ENCODE data around the gene STK39.

Gene STK39

DNA sequence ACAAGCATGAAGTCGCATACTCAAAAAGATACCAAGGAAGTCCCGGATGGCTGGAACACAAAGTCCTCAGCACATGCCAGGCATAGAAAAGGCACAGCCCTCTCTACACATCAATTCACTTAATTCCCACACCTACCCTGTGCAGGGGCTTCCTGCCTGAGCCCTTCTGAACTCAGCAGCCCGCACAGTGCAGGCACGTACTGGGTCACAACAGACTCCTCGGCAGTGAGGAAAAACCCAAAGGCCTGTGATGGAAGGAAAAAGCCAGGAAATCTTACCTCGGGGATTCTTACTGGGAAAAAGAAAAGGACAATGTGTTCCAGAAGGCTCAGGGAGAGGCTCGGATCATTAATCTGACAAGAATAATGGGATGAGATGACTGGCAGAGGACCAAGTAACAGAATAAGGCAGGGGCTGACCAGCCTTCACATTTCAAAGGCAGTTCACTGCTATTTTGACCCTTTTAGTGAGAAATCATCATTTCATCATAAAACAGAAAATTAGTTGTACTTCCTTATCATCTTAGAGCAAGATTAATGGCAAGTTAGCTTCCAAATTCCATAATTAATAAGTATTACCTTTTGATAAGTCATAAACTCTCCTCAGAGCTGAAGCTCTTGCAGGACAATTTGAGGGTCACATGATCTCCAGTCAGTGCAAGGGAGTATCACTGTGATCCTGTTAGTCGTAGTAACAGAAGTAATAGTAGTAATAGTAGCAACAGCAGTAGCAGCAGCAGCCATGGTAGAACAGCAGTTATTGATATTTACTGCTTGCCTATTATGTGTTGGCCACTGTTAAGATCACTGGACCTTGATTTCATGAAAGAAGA lies 87.4 kb downstream of the STK39 start:
- DNase-seq (ENCODE audit: low read depth in 2 of 2) = no peak

- no peak for DNase-seq (ENCODE audit: low read depth in 2 of 2)
These were observed 88.8 kb downstream of the STK39 start for GRCh38 chr2:168158586-168158985.

GRCh38 chr2:168157926-168158325 lies 89.5 kb downstream of the STK39 start:
- no peak for DNase-seq (ENCODE audit: low read depth in 2 of 2)

DNA sequence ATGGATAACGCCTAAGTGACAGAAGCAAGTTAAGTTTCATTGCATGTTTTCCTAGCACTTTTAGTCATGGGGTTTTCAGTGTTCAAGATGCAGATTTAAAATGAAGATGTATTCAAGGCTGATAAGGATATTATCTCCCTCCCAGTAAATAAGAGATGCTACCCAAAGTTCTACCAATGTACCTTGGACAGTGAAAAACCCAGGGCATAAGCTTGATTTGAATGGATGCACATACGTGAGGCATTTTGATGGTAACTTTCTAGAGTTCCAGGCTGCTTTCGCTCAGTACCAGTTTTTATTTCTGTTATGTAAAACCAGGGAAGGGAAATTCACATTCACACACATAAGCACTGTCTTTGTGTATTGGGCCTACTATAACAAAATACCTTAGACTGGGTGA lies 90.3 kb downstream of the STK39 start:
- DNase-seq (ENCODE audit: low read depth in 2 of 2) = no peak

DNA sequence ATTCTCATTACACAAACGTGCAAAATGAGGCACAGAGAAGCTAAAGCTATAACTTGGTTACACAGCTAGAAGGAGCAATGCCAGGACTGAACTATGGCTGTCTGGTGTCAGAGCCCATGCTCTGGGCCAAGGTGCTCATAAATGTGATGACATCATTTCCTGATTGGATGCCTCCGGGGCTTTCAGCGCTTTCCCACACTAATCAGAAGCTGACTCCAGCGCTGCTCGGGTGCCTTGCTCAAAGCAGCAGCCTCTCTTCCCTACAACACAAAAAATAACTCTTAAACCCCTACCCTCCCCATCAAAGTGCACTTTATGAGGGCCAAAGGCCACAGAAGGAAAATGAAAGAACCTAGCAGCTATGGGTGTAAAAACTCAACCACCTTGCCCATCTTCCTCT lies 90.7 kb downstream of the STK39 start:
- DNase-seq (ENCODE audit: low read depth in 2 of 2) = no peak

GRCh38 chr2:168155680-168156079 lies 91.7 kb downstream of the STK39 start:
- no peak for DNase-seq (ENCODE audit: low read depth in 2 of 2)

DNA sequence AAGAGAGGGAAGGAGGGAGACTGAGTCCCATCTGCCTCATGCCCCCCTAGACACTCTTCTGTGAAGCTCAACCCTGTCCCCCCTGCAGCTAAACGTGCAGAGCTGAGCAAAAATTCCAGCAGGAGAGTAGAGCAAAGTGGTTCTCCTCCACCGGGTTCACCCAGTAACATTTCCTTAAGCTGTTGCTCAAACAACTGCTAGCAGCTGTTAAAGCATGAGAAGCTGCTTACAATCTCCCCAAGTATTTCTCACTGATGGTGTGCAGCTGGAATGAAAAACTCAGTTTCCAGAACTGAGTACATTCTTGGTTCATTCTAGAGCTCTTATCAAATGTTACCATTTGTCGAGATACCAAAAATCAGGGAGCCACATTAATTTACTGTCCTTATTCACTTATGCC lies 92.3 kb downstream of the STK39 start:
- no peak for DNase-seq (ENCODE audit: low read depth in 2 of 2)

DNA sequence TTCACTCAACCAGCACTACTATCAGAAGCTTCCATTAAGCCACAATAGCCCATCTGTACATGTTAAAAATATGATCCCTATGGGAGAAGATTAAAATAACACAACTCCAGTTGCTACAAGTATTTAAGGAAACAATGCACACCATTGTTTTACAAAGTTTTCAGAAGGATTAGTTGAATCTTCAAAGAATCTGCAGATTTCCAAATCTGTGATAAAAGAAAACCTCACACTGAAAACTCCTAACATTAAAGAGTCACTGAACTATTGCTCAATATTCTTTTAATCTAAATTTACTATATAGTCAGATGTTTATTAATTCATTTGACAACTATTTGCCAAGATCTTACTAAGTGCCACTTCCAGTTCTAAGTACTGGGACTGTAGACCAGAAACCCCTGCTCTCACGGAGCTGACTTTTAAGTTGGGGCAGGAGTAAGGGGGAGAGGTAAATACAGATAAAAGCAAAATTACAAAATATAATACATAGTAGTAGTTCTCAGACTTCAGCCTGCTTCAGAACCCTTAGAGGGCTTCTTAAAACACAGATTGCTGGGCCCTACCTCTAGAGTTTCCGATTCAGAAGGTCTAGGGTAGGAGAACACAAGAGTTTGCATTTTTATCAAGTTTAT lies 94.4 kb downstream of the STK39 start:
- no peak for DNase-seq (ENCODE audit: low read depth in 2 of 2)

- no peak for DNase-seq (ENCODE audit: low read depth in 2 of 2)
These were observed 97.4 kb downstream of the STK39 start for GRCh38 chr2:168149986-168150385.

- no peak for DNase-seq (ENCODE audit: low read depth in 2 of 2)
These were observed 98.0 kb downstream of the STK39 start for GRCh38 chr2:168149150-168149974.

GRCh38 chr2:168147830-168148794 lies 99.3 kb downstream of the STK39 start:
- DNase-seq (ENCODE audit: low read depth in 2 of 2) = no peak

DNA sequence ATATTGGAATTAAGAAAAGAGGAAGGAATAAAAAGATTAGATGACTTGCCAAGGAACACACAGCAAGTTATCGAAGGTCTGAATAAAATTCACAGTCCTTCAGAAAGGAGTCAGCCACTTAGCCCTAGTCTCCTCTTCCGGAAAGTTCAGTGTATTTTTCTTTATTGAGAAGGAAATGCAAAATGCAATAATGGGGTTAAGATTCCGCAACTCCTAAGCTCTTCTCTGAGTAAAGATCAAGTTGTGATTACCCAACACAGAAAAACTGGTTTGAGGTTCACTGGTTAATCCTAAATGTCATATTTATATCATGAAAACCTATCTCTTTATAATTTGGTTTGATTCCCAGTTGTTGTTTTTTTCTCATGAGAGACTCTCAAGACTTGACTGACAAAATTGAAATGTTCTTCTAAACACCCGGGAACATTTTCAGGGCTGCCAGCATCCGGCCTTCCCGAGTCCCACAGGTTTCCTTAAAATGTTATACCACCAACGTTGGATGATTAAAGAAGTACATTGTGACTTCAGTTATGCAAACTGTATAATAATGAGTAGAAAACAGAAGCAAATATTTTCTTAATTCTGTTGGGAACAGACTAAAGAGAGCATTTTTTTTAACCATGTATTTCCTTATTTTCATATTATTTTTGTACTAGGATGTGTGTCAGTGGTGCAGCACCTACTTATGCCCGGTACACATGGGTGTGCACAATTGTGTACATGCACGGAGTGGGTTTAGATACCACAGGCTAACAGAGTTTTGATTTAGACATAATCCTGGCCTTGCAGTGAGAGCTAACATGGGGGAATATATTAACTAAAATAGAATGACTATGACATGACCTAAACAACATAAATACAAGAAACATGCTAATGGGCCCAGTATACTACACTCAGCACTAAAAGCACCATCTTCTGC lies 100.2 kb downstream of the STK39 start:
- no peak for DNase-seq (ENCODE audit: low read depth in 2 of 2)

GRCh38 chr2:168145426-168146310 lies 101.7 kb downstream of the STK39 start:
- DNase-seq (ENCODE audit: low read depth in 2 of 2) = no peak

DNA sequence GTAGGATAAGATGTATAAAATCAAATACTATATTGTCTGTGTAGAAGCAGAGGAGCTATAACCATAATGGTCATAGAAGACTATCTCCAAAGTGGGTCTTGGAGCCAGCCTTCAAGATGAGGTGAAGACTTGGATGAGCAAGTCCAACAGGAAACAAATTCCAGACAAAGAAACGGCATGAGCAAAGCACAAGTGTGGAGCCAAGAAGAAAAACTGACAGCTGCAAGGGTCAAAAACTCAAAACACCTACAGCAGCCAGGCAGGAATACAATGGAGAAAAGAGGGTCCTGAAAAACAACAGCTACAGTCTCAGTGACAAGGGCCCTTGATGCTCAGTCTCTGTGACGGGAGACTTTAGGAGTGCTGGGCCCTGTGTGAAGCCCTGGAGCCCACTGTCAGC lies 102.4 kb downstream of the STK39 start:
- DNase-seq (ENCODE audit: low read depth in 2 of 2) = no peak

DNA sequence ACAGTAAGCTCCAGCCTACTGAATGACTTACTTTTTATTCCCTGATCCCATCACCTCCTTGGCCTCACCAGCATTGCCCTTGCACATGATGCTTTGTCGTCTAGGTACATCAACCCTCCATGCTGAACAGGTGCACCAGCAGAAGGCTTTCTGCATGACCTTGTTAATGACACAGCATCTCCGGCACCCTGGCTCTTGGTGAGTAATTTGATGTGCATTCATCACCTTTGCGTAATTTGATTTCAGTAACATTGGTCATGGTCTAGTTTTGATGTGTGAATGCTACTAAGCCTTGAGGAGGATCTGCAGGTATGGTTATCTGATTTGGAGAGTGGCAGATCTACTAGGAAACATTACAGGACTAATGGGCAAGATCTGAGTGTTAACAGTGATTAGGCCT lies 103.6 kb downstream of the STK39 start:
- DNase-seq (ENCODE audit: low read depth in 2 of 2) = no peak

DNA sequence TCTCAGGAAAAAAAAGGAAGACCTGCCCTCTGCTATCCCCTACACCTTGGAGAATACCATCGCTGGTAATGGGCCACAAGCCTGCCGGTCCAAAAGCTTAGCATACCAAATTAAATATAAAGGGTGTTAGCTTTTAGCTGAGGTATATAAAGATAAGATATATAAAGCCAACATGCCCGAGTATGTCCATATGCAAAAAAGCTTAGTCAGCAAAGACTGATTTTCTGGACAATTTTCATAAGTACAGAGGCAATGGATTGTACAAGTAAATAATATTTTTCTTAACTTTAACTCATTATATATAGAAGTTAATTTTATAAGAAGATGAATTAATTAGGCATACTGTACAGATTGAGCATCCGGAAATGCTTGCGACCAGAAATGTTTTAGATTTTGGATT lies 106.5 kb downstream of the STK39 start:
- no peak for DNase-seq (ENCODE audit: low read depth in 2 of 2)

- DNase-seq (ENCODE audit: low read depth in 2 of 2) = no peak
These were observed 107.5 kb downstream of the STK39 start for GRCh38 chr2:168139852-168140251.

DNA sequence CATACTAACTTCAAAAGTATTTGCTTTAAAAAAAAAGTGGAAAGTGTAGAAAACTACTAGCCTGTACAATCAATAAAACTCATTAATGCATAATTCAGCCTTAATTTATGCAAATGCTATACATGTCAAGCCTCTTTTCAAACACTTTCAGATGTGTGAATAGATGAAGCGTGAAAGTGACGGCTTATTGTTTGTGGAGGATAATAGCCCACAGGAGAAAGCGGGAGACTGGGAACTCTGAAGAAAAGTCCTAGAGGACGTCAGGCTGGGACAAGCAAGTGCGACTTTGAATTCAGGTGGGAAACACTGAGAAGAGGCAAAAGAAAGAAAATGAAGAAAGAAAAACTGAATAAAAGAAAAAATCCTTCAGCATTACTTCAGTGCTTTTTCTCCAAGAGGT lies 108.5 kb downstream of the STK39 start:
- no peak for DNase-seq (ENCODE audit: low read depth in 2 of 2)

GRCh38 chr2:168138374-168138773 lies 109.0 kb downstream of the STK39 start:
- no peak for DNase-seq (ENCODE audit: low read depth in 2 of 2)
